NCI-H187 treated with DMSO at 0.1 percent for 48 hours (cell line): ENCODE data around the gene KCNK7.
A peak's percentile ranks its signal among the peaks of the same experiment; 100 is the strongest.

Source experiments
- DNase-seq: peaks from one replicate; lab custom pipeline; 2025; lab: John Stamatoyannopoulos, UW

The KCNK7 gene

DNA sequence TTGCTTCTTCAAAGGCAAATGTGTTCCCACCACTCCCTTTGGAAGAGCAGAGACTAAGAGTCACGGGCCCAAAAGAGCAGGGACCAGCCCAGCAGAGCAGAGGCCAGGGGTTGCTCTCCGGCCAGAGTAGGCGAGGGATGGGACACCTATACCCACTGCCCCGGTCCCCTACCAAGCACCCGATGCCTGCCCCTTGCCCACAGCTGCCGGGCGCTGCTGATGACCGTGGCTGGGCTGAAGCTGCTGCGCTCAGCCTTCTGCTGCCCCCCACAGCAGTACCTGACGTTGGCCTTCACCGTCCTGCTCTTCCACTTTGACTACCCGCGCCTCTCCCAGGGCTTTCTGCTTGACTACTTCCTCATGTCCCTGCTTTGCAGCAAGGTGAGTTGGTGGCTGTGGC lies 31.6 kb upstream of the KCNK7 start:
- DNase-seq: no peak

DNA sequence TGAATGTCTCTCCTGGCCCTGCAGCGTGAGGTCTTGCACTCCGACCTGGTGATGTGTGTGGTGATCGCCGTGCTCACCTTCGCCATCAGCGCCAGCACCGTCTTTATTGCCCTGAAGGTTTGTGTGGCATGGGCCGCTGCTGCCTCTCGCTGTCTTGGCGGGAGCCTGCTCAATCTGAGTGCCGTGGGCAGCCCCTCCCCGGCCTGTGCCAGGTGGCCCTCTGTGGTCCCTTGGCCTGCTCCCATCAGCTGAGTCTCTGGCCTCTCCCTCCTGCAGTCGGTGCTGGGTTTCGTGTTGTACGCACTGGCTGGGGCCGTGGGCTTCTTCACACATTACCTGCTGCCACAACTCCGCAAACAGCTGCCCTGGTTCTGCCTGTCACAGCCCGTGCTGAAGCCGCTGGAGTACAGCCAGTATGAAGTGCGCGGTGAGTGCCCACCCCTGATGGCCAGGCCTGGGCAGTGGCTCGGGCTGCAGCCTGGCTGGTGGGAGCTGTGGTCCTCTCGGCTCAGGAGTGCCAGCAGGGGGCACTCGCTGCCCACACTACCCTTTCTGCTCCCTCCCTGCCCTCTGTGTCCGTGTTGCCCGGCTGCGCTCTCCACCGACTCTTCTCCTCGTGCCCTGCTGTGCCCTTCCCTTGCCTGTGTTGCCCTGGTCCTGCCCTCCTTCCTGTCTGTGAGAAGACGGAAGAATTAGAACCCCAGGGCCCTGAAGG lies 30.2 kb upstream of the KCNK7 start:
- no peak for DNase-seq

DNA sequence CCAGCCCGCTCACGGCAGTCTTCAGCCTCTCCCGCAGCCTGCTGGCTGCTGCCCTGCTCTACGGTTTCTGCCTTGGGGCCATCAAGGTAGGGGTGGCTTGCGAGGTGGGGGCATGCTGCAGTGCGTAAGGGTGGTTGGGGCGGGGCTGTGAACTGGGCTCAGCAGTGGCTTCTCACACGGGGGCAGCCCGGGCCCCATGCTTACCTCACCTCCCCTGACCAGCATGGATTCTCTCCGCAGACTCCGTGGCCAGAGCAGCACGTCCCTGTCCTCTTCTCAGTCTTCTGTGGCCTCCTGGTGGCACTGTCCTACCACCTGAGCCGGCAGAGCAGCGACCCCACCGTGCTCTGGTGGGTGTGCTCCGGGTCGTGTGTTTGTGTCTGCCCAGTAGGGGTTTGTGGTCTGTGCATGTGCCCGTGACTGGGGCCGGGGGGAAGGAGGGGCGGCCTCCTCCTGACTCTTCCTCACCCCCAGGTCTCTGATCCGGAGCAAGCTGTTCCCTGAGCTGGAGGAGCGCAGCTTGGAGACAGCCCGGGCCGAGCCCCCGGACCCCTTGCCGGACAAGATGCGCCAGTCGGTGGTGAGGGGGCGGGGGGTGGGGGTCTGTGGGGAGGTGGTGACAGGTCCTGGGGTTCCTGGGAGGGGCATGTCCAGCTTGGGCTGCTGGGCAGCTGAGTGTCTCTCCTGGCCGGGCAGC lies 29.5 kb upstream of the KCNK7 start:
- no peak for DNase-seq

GRCh38 chr11:65623852-65624616 lies 28.4 kb upstream of the KCNK7 start:
- no peak for DNase-seq

DNA sequence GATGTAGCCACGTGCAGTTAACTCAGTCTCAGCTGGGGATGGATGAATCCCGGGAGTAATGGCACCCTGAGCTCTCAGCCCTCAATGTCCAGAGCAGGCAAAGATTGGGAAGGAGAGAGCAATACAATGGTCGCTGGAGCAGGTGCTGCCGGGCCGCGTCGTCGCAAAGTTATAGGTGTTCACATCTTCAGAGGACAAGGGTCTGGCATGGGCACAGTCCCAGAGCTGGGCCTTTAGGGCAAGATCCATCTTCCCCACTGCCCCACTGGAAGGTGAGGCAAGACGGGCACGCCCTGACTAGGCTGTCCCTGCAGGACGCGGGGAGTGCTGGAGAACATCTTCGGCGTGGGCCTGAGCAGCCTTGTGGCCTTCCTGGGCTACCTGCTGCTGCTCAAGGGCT lies 27.6 kb upstream of the KCNK7 start:
- no peak for DNase-seq

GRCh38 chr11:65622011-65622410 lies 26.4 kb upstream of the KCNK7 start:
- no peak for DNase-seq

DNA sequence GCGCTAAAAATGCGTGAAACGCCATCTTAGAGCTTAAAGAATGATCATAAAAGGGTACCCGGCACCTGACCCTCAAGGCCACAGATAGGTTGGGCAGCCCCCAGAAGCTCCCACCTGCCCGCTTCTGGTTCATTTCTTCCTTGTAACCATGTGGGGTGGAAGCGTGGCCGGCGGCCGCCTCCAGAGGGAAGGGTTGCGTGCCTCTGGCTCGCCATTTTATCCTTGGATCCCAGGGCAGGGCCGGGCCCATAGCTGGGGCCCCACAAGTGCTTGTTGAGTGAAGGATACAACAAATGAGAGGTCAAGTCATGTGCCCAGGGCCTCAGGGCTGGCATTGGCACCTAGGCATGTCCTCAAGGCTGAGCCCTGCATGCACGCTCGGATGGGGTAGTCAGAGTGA lies 25.9 kb upstream of the KCNK7 start:
- DNase-seq: no peak

GRCh38 chr11:65620666-65621065 lies 25.1 kb upstream of the KCNK7 start:
- no peak for DNase-seq

DNA sequence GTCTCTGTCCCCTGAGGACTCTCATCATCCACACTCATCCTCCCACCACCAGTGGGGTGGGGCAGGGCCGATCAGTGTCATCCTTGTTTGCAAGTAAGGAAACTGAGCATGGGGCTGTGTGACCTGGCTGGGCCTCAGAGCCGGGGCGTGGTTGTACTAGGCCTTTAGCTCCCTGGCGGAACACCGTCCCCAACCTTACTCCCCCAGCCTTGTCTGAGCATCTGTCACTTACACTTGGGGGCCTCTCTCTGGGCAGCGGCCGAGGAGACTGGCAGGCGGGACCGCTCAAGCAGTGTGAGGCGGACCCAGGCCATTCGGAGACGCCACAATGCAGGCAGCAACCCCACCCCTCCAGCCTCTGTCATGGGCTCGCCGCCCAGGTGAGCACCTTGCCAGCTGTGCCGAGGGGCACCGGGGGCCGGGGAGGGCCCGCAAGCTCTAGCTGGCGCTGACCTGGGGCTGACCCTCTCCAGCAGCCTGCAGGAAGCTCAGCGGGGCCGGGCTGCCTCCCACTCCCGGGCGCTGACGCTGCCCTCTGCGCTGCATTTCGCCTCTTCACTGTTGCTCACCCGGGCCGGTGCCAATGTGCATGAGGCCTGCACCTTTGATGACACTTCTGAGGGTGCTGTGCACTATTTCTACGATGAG lies 23.8 kb upstream of the KCNK7 start:
- no peak for DNase-seq

DNA sequence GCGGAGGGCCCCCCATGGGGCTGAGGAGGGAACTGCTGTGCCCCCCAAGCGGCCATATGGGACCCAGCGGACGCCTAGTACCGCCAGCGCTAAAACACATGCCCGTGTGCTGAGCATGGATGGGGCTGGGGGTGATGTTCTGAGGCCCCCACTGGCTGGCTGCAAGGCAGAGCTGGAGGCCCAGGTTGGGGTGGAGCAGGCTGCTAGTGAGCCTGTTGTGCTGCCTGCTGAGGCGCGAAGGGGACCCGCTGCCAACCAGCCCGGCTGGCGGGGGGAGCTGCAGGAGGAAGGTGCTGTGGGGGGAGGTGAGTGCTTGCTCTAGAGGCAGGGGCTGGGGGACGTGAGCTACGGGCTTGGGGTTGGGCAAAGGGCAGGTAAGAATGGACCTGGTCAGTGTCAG lies 23.2 kb upstream of the KCNK7 start:
- no peak for DNase-seq

DNA sequence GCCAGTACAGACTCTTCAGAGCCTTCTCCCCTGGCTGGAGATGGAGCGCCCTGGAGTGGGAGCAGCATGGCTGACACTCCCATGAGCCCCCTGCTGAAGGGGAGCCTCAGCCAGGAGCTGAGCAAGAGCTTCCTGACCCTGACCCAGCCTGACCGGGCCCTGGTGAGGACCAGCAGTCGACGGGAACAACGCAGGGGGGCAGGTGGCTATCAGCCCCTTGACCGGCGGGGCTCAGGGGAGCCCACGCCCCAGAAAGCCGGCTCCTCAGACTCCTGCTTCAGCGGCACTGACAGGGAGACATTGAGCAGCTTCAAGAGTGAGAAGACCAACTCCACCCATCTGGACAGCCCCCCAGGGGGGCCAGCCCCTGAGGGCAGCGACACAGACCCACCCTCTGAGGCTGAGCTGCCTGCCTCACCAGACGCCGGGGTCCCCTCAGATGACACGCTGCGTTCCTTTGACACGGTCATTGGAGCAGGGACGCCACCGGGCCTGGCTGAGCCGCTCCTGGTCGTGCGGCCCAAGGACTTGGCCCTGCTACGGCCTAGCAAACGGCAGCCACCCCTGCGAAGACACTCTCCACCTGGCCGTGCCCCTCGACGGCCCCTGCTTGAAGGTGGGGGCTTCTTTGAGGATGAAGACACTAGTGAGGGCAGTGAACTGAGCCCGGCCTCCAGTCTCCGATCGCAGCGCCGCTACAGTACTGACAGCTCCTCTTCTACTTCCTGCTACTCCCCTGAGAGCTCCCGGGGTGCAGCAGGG lies 22.6 kb upstream of the KCNK7 start:
- DNase-seq: no peak

DNA sequence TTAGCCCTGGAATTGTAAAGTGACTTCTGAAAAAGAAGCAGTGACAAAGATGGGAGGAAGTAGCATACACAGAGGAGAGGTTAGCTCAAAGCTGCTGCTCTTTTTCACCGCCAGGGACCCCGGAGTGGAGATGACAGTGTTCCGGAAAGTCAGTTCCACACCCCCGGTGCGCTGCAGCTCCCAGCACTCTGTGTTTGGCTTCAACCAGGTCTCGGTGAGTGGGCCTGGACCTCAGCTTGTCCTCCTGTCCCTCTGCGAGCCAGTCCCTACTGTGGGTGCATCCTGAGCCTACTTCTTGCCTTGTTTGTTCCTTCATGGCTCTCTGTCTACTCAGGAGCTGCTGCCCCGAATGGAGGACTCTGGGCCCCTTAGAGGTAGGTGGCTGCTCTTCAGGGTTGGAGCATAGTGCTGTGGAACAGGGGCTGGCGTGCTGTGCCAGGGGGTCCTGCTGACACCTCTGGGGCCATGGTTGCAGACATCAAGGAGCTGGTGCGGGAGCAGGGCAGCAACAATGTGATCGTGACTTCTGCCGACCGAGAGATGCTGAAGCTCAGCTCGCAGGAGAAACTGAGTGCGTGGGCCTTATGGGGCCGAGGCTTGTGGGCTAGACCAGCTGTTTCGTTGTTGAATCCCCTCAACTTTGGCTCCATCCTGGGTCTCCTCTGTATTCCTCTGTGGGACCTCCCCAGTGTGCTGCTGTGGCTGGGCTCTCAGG lies 21.7 kb upstream of the KCNK7 start:
- DNase-seq: no peak

DNA sequence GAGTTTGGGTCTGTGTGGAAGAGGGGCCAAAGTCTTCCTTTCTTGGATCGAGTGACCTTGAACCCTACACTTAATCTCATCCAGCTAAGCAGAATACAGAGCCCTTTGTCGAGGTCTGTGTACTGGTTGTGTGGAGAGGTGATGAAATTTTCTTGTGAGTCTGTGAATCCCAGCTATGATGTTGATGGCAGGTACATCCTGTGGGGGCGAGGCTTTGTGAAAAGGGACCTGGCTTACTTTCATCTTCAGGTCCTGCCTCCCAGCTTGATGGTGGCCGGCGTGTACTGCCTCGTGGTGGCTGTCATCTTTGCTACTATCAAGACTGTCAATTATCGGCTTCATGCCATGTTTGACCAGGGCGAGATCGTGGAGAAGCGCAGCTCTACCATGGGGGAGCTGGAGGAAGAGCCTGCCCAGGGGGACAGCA lies 21.0 kb upstream of the KCNK7 start:
- DNase-seq: no peak

DNA sequence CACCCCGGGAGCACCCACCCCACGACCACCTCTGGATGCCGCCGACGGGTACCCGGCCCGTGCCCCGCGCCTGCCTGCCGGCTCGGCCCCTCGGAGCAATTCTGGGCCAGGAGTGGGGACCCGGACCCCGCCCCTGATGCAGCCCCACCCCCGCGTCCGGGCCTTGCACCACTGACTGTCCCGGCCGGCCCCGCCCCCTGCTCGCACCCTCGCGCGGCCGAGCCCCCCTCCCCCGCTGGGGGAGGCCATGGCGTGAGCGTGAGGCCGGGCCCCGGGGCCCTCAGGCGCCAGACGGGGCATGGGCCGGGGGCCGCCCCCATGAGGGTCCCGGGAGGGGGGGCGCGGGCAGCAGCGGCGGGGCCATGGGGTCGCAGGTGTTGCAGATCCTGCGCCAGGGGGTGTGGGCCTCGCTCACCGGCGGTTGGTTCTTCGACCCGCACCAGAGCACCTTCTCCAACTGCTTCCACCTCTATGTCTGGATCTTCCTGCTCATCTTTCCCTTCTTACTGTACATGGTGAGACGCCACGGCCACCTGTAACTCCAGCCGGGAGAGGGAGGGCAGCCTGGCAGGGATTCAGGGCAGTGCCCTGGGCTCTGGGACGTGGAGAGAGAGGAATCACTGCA lies 20.5 kb upstream of the KCNK7 start:
- no peak for DNase-seq

DNA sequence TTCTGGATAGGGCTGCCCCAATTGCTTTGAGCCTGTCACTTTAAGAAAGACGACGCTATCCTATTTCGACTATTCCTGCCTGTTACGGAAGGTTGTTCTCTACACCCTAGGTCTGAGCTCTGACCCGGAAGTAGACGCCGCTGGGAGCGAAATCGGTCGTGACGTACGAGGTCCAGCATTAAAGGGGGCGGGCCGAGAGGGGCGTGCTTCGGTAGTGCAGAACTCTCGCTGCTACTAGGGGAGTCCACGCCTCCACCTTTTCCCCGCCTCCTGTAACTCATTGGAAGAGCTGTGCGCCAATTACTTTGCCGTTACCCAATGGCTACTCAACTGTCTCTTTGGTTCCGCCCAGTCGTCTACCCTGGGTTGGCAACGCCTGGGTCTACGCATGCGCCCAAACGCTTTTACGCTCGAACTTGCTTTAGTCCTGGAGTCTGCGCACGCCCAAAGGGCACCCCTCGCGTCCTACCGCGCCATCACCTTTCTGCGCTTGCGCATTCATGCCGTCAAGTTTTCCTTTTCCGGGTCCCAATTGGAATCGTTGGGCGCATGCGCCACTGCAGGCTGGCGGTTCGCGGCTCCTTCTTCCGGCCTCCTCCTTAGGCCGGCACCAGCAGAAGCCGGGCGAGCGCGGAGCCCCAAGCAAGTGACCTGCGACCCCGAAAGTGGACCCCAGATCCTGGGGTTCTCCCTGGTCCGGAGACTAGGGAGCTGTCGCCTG lies 19.8 kb upstream of the KCNK7 start, which contains the start of gene PCNX3:
Gene PCNX3, plus strand, starts transcription at position 548 of the 721 bp plus-strand sequence. CDS start 536 bp downstream, outside the sequence.
- DNase-seq: peak; percentile 97

- no peak for DNase-seq
These were observed 17.7 kb upstream of the KCNK7 start for GRCh38 chr11:65613091-65613928.

GRCh38 chr11:65612691-65613090 lies 17.1 kb upstream of the KCNK7 start:
- DNase-seq: no peak

DNA sequence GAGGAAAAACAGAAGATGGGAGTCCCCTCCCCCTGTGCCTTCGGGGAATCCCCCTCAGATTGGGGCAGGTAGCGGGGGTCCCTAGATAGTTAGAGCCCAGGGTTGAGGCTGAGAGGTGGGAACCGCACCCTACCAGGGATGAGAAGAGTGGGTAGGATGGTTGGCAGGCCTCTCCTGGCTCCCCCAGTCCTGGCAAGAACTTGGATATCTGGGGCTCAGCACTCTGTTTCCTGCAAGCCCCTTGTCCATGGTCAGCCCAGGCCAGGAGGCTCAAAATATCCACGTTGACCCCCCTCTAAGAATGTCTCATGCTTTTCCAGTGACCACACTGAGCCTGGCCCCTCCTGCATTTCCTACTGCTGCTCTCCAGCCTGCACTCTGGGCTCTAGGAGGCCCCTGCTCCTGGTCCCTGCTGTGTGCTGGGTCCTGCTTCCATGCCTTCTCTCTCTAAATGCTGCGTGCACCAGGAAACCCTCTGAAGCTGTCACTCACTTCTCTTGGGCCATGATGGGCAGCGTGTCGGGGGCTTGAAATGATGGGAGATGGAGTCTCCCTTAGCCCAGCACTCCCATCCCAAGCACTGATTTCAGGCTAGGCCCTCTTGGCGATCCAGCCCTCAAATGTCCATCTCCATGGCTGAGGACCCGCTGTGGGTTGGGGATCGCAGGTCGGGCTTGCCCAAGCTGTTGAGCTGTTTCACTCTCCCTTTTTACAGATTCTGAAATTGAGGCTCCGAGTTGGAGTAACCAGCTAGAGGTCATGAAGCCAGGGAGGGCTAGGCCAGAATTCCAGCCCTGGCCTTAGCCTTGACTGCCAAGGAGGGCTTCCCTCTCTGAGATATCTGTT lies 16.4 kb upstream of the KCNK7 start:
- DNase-seq: no peak
